BJ (cell line): ENCODE data around the gene ADSS1. TPM values are rescaled to one million over a fixed set of nuclear protein-coding genes. Genes with fewer than 3 reads are reported as not detected.

Experiments
- CTCF ChIA-PET: fragments of 350-600 bp; formaldehyde crosslinking; extraction: SDS; loops from one replicate; lab custom pipeline; 2021; ENCODE audit warnings: antibody characterized with exemption, inconsistent platforms; lab: Yijun Ruan, JAX
- POLR2A ChIA-PET: fragments of 300-600 bp; sonication (Branson Sonifier 250); formaldehyde crosslinking; extraction: SDS; loops from one replicate; lab custom pipeline; 2021; ENCODE audit warnings: antibody characterized with exemption; lab: Charles Lee
- DNase-seq: peaks from one replicate; pipeline ENCODE4 v3.0.0-alpha.2; 2011; ENCODE audit warnings: low read depth
- H3K27me3 ChIP-seq: 2 replicates; pipeline ENCODE4 v1.6.0; 2011; ENCODE audit warnings: low read length; ENCODE audit not compliant: control insufficient read depth, insufficient read depth
- H3K36me3 ChIP-seq: 2 replicates; pipeline ENCODE4 v1.5.1; 2011; ENCODE audit warnings: low read length; ENCODE audit not compliant: control insufficient read depth, insufficient read depth
- H3K4me3 ChIP-seq: 2 replicates; pipeline ENCODE4 v1.5.1; 2011; ENCODE audit warnings: low read depth, mild to moderate bottlenecking, control low read depth, low read length
- CTCF ChIP-seq: IDR thresholded peaks from 2 replicates; pipeline ENCODE4 v1.5.1; 2011; ENCODE audit warnings: low read depth, mild to moderate bottlenecking, control low read depth, inconsistent platforms, low read length, moderate library complexity; ENCODE audit not compliant: insufficient read depth
- polyA plus RNA-seq: library from polyadenylated mRNA; depleted of rRNA; stranded (reverse); fragments of >200 nt; gene quantifications from 2 replicates; pipeline ENCODE4 v1.2.3, GENCODE V29; 2011

ADSS1 gene
- polyA plus RNA-seq, 1 experiment, result 4.5 TPM

- DNase-seq, result no peak
- H3K27me3 ChIP-seq, result no peaks in the 10 kb centered on the region
- ChIA-PET CTCF (interaction anchor here (0.9 to 2.1 kb wide), 6 partner anchors 11 to 43 kb away, joined by 3 to 8 read pairs (median 4); partner anchors contain the start of gene ADSS1), POLR2A (interaction anchor here (0.5 to 0.6 kb wide), 2 partner anchors 42 to 1056 kb away, joined by 4 to 6 read pairs; no protein-coding TSS in a partner anchor)
- no peak overlapping the region for H3K4me3 ChIP-seq
- TF ChIP-seq CTCF, result no peak
- H3K36me3 ChIP-seq, result no peaks in the 10 kb centered on the region; the same call in 1 of the 2 replicates
Observed at GRCh38 chr14:104680806-104681688, 43.0 kb upstream of the ADSS1 start.

- no peak for TF ChIP-seq CTCF
- Histone ChIP-seq H3K27me3 (no peaks in the 10 kb centered on the region), H3K36me3 (no peaks in the 10 kb centered on the region; the same call in 1 of the 2 replicates), H3K4me3 (no peak overlapping the region)
- DNase-seq, result no peak
- ChIA-PET CTCF (interaction anchor here (0.9 to 2.1 kb wide), 3 partner anchors 11 to 28 kb away, joined by 3 to 8 read pairs (median 3); no protein-coding TSS in a partner anchor), POLR2A (interaction anchor here (0.6 kb wide), 1 partner anchor 1056 kb away, joined by 6 read pairs; no protein-coding TSS in a partner anchor)
Observed at GRCh38 chr14:104681689-104682074, 42.3 kb upstream of the ADSS1 start.

GRCh38 chr14:104682107-104682593, 41.9 kb upstream of the ADSS1 start:
- DNase-seq, result no peak
- ChIA-PET CTCF (interaction anchor here (0.9 to 2.1 kb wide), 3 partner anchors 12 to 28 kb away, joined by 3 to 8 read pairs (median 3); no protein-coding TSS in a partner anchor), POLR2A (interaction anchor here (0.6 kb wide), 2 partner anchors 54 to 98 kb away, joined by 3 to 4 read pairs; no protein-coding TSS in a partner anchor)

GRCh38 chr14:104683653-104684448, 40.2 kb upstream of the ADSS1 start:
- Histone ChIP-seq H3K36me3 (no peaks in the 10 kb centered on the region), H3K4me3 (no peak overlapping the region), H3K27me3 (no peaks in the 10 kb centered on the region)
- TF ChIP-seq CTCF, result no peak
- CTCF ChIA-PET, result interaction anchor here (1.3 to 1.6 kb wide), 2 partner anchors 25 to 41 kb away, joined by 4 to 5 read pairs; partner anchors contain the start of gene ADSS1
- POLR2A ChIA-PET, result no interaction called here
- DNase-seq, result no peak

More at GRCh38 chr14:104682107-104682593, 41.9 kb upstream of the ADSS1 start:
- no peak overlapping the region for H3K4me3 ChIP-seq
- no peaks in the 10 kb centered on the region for H3K36me3 ChIP-seq
- no peak for TF ChIP-seq CTCF
- no peaks in the 10 kb centered on the region for H3K27me3 ChIP-seq
